Middle frontal gyrus (tissue), 1 donor: Measurements from ENCODE around the gene NUP37.
"Not testable (repeated sequence)": the region's sequence is repeated elsewhere in the genome, so short reads cannot be mapped to it uniquely, and the experiment has no call there.

ENCODE experiments used
- DNase-seq: peaks from one replicate; pipeline ENCODE4 v3.0.0-alpha.2; 2015; ENCODE audit warnings: low spot score; ENCODE audit errors: extremely low spot score

Gene NUP37

GRCh38 chr12:102089228-102089835 lies 30.6 kb downstream of the NUP37 start:
- DNase-seq: not testable (repeated sequence)

GRCh38 chr12:102080842-102081241 lies 39.1 kb downstream of the NUP37 start:
- DNase-seq: no peak

GRCh38 chr12:102072092-102072491 lies 47.8 kb downstream of the NUP37 start:
- DNase-seq: not testable (repeated sequence)

GRCh38 chr12:102069707-102070106 lies 50.2 kb downstream of the NUP37 start:
- DNase-seq: no peak

GRCh38 chr12:102067574-102068258 lies 52.2 kb downstream of the NUP37 start:
- no peak for DNase-seq

- no peak for DNase-seq
Measured at GRCh38 chr12:102064476-102064875, 55.4 kb downstream of the NUP37 start.

- DNase-seq: no peak
Measured at GRCh38 chr12:102063069-102063468, 56.8 kb downstream of the NUP37 start.

- no peak for DNase-seq
Measured at GRCh38 chr12:102062419-102062806, 57.5 kb downstream of the NUP37 start.

- DNase-seq: peak; percentile 95
Measured at GRCh38 chr12:102061560-102062418, 58.1 kb downstream of the NUP37 start, which contains the start of gene WASHC3. Gene WASHC3, minus strand, starts transcription at chr12:102061991. Its CDS starts 29 bp downstream, at chr12:102061962.

- DNase-seq: no peak
Measured at GRCh38 chr12:102061096-102061559, 58.8 kb downstream of the NUP37 start.

GRCh38 chr12:102059343-102059742 lies 60.6 kb downstream of the NUP37 start:
- DNase-seq: no peak

GRCh38 chr12:102054345-102054744 lies 65.6 kb downstream of the NUP37 start:
- no peak for DNase-seq

- no peak for DNase-seq
Measured at GRCh38 chr12:102053062-102053349, 66.9 kb downstream of the NUP37 start.

- no peak for DNase-seq
Measured at GRCh38 chr12:102052192-102053061, 67.5 kb downstream of the NUP37 start.

GRCh38 chr12:102051431-102051965 lies 68.4 kb downstream of the NUP37 start:
- no peak for DNase-seq

- no peak for DNase-seq
Measured at GRCh38 chr12:102050660-102051430, 69.1 kb downstream of the NUP37 start.

- no peak for DNase-seq
Measured at GRCh38 chr12:102043928-102044327, 76.0 kb downstream of the NUP37 start.

- no peak for DNase-seq
Measured at GRCh38 chr12:102033991-102034745, 85.7 kb downstream of the NUP37 start.

- no peak for DNase-seq
Measured at GRCh38 chr12:102031852-102032251, 88.1 kb downstream of the NUP37 start.
